Measurements from ENCODE around the gene HERC4.

DNA sequence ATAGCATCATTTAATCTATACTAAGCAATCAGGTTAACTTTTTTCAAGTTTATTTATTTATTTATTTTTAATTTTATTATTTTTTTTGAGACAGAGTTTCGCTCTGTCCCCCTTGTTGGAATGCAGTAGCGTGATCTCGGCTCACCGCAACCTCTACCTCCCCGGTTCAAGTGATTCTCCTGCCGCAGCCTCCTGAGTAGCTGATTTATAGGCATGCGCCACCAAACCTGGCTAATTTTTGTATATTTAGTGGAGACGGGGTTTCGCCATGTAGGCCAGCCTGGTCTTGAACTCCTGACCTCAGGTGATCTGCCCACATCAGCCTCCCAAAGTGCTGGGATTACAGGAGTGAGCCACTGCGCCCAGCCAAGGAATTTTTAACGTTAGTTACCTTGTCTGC, 33.6 kb upstream of the HERC4 start:
- no peak for TF ChIP-seq POLR2AphosphoS5 (IDR thresholded peaks at IDR 0.05; ENCODE audit: low read depth, low read length)
- TF ChIP-seq POLR2A (IDR thresholded peaks at IDR 0.05; ENCODE audit: low read depth, low read length): no peak
- no peak for TF ChIP-seq POU2F2 (IDR thresholded peaks at IDR 0.05; ENCODE audit: low read depth, low read length)
- TF ChIP-seq TAF1 (IDR thresholded peaks at IDR 0.05; ENCODE audit: low read depth, low read length): no peak
- no peak for TF ChIP-seq PAX5 (IDR thresholded peaks at IDR 0.05; ENCODE audit: insufficient read depth, low read length, severe bottlenecking)
- no peak for TF ChIP-seq SPI1 (IDR thresholded peaks at IDR 0.05; ENCODE audit: low read depth, low read length)

All from GM12891 (cell line).